Endothelial cell of umbilical vein (primary cell): ENCODE data around the gene CD47. TPM values are rescaled to one million over a fixed set of nuclear protein-coding genes. Genes with fewer than 3 reads are reported as not detected.

Source experiments
- BruUV-seq: library from RNA; stranded (reverse); fragments of 400-500 nt; replicated peaks from 2 replicates; lab custom pipeline; 2021; lab: Mats Ljungman, UMichigan
- CTCF ChIA-PET: fragments of 300-600, 350-600 bp; sonication (Branson Sonifier 250); formaldehyde crosslinking; loops from one replicate; lab custom pipeline; 2021; ENCODE audit warnings: antibody characterized with exemption, inconsistent platforms; lab: Charles Lee
- POLR2A ChIA-PET: fragments of 300-600, 350-600 bp; sonication (Branson Sonifier 250); formaldehyde crosslinking; loops from one replicate; lab custom pipeline; 2021; ENCODE audit warnings: antibody characterized with exemption, inconsistent platforms; lab: Charles Lee
- DNase-seq: peaks from one replicate; pipeline ENCODE4 v3.0.0-alpha.2; 2011; ENCODE audit warnings: low read depth, low spot score
- FAIRE-seq: peaks from 2 replicates; lab custom pipeline; 2011; peaks lifted over from hg19 to GRCh38; lab: Jason Lieb, UNC
- H2AFZ ChIP-seq: 2 replicates; pipeline ENCODE4 v1.6.0; 2012; ENCODE audit warnings: low read depth, low read length, control low read depth, inconsistent platforms
- H3K27ac ChIP-seq: 2 replicates; pipeline ENCODE4 v1.5.1; 2011; ENCODE audit warnings: low read depth, mild to moderate bottlenecking, control low read depth, low read length, moderate library complexity; ENCODE audit not compliant: insufficient read depth
- H3K27me3 ChIP-seq, 2 experiments: 2 replicates each; pipeline versions ENCODE4 v1.6.0 to v1.6.1; 2011; ENCODE audit warnings: low read length in 2 of 2, mixed read lengths in 1 of 2; ENCODE audit not compliant: control insufficient read depth in 2 of 2, insufficient read depth in 2 of 2
- H3K36me3 ChIP-seq, 2 experiments: 2 replicates in 1 of 2; 3 replicates in 1 of 2; pipeline ENCODE4 v1.5.1; 2011; ENCODE audit warnings: low read length in 2 of 2, mild to moderate bottlenecking in 1 of 2, moderate library complexity in 1 of 2; ENCODE audit not compliant: control insufficient read depth in 2 of 2, insufficient read depth in 2 of 2; ENCODE audit errors: extremely low read depth in 1 of 2
- H3K4me1 ChIP-seq: 3 replicates; pipeline ENCODE4 v1.5.1; 2011; ENCODE audit warnings: mild to moderate bottlenecking, low read length; ENCODE audit not compliant: control insufficient read depth, insufficient read depth; ENCODE audit errors: extremely low read depth
- H3K4me2 ChIP-seq: 2 replicates; pipeline ENCODE4 v1.6.1; 2011; ENCODE audit warnings: low read length, control low read depth, mixed read lengths; ENCODE audit not compliant: insufficient read depth
- H3K4me3 ChIP-seq, 3 experiments: fragments of 200-600 bp in 1 of 3; sonication (generic), shearing (Covaris generic) in 1 of 3; replicated peaks in 1 of 3; 2 replicates each; pipeline ENCODE4 v1.5.1; 2011 to 2016; ENCODE audit warnings: control low read depth in 3 of 3, low read length in 3 of 3, mild to moderate bottlenecking in 2 of 3, inconsistent platforms in 1 of 3, low read depth in 1 of 3, moderate library complexity in 1 of 3; ENCODE audit not compliant: insufficient read depth in 1 of 3
- H3K79me2 ChIP-seq: 2 replicates; pipeline ENCODE4 v1.6.0; 2012; ENCODE audit warnings: low read length, inconsistent platforms; ENCODE audit not compliant: control insufficient read depth, insufficient read depth
- H3K9ac ChIP-seq: replicated peaks from 2 replicates; pipeline ENCODE3; 2011; ENCODE audit warnings: low read length, control low read depth; ENCODE audit not compliant: insufficient read depth; ENCODE audit errors: extremely low read depth
- H3K9me1 ChIP-seq: replicated peaks from 3 replicates; pipeline ENCODE4 v1.6.0; 2011; ENCODE audit warnings: mild to moderate bottlenecking, low read length; ENCODE audit not compliant: control insufficient read depth, insufficient read depth; ENCODE audit errors: extremely low read depth
- H3K9me3 ChIP-seq: replicated peaks from 2 replicates; pipeline ENCODE4 v1.5.1; 2012; ENCODE audit warnings: low read length, inconsistent platforms; ENCODE audit not compliant: control insufficient read depth, insufficient read depth
- H4K20me1 ChIP-seq: replicated peaks from 2 replicates; pipeline ENCODE3; 2011; ENCODE audit warnings: mild to moderate bottlenecking, low read length; ENCODE audit not compliant: control insufficient read depth, insufficient read depth; ENCODE audit errors: extremely low read depth
- EZH2 ChIP-seq: IDR thresholded peaks from 2 replicates; pipeline ENCODE4 v1.6.1; 2012; ENCODE audit warnings: borderline replicate concordance, low read depth, mild to moderate bottlenecking, moderate library complexity, low read length, inconsistent platforms; ENCODE audit not compliant: severe bottlenecking
- MYC ChIP-seq: IDR thresholded peaks from one replicate; pipeline ENCODE4 v1.6.1; 2011; ENCODE audit warnings: mild to moderate bottlenecking, low read depth, low read length
- POLR2A ChIP-seq: IDR thresholded peaks from 2 replicates; pipeline ENCODE4 v1.6.1; 2012; ENCODE audit warnings: low read depth, mild to moderate bottlenecking, control low read depth, low read length
- POLR2AphosphoS5 ChIP-seq: IDR thresholded peaks from 2 replicates; pipeline ENCODE4 v1.6.1; 2012; ENCODE audit warnings: low read depth, mild to moderate bottlenecking, control low read depth, low read length, moderate library complexity; ENCODE audit not compliant: insufficient read depth
- dilution Hi-C: fragments of 300-500 bp; cut with MboI; formaldehyde crosslinking; loops from one replicate; pipeline ENCODE4 v1.15.0; 2019; ENCODE audit warnings: low sequenced_read_pairs; ENCODE audit not compliant: extremely low pct_ligation_motif_present
- intact Hi-C: fragments of 100-400 bp; cut with micrococcal nuclease; formaldehyde crosslinking; loops from one replicate; pipeline ENCODE4 v1.10.0; 2022
- polyA plus RNA-seq, 4 experiments: library from polyadenylated mRNA; depleted of rRNA in 3 of 4; stranded (reverse) in 3 of 4; unstranded in 1 of 4; fragments of >200 nt; gene quantifications; 2 replicates each; pipeline versions ENCODE4 v1.2.1 to v1.2.3, GENCODE V29; 2011 to 2012; ENCODE audit warnings: missing spikeins in 1 of 4
- total RNA-seq: library from RNA; stranded (reverse); gene quantifications from 2 replicates; pipeline ENCODE4 v1.2.3, GENCODE V29; 2021
- TF ChIP-seq, protein P1 (sequence below): IDR thresholded peaks from 2 replicates; pipeline ENCODE4 v1.6.1; 2011; ENCODE audit not compliant: insufficient read depth, insufficient read length

CD47 gene
- total and polyA plus RNA-seq, 2 donors (not counting 3 experiments of a cell fraction or from before 2014, with no cell fraction given), result 29.3 to 32.2 TPM

DNA sequence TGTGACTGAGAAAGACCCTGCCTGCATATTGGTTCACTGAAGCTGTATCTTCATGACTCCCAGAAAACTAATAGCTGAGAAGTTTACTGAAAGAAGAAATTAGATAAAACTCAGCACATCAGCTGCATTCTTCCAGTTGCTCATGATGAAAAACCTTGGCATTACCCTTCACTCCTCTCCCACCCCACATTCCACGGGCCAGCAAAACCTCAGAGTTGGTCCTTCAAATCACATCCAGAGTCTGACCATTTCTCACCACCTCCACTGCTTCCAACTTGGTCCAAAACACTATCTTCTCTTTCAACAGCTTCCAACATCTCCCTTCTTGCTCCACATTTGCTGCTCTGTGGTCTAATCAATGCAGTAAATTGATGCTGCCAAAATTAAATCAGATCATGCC, 97.1 kb downstream of the CD47 start:
- Histone ChIP-seq H2AFZ (no peak overlapping the region), H4K20me1 (no peaks in the 10 kb centered on the region), H3K27ac (no peak overlapping the region), H3K36me3 (no peaks in the 10 kb centered on the region), H3K4me1 (peaks cover 3% of the 10 kb centered on the region), H3K4me3 (no peak overlapping the region), H3K9ac (no peak overlapping the region), H3K9me3 (no peaks in the 10 kb centered on the region), H3K4me2 (no peak overlapping the region), H3K9me1 (no peaks in the 10 kb centered on the region), H3K27me3 (no peaks in the 10 kb centered on the region), H3K79me2 (no peaks in the 10 kb centered on the region)
- no TSS peak for BruUV-seq
- DNase-seq, result no peak
- intact Hi-C loops (no loop called here), dilution Hi-C loops (no loop called here)
- POLR2A ChIA-PET, result no interaction called here
- TF ChIP-seq MYC (no peak), POLR2A (no peak), EZH2 (no peak), POLR2AphosphoS5 (no peak)
- TF ChIP-seq, protein P1, sequence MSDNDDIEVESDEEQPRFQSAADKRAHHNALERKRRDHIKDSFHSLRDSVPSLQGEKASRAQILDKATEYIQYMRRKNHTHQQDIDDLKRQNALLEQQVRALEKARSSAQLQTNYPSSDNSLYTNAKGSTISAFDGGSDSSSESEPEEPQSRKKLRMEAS, result no peak
- FAIRE-seq, result no peak
- CTCF ChIA-PET, result interaction anchor here (2.1 kb wide), 1 partner anchor 55 kb away, joined by 7 read pairs; no protein-coding TSS in a partner anchor

Other genes with a start within 250 kb of the CD47 start
- 23.4 and 25.1 TPM in 2 replicates for gene IFT57, start 131.4 kb upstream of the CD47 start, total RNA-seq
- 13.7 and 15.2 TPM in 2 replicates for gene IFT57, start 131.4 kb upstream of the CD47 start, polyA plus RNA-seq
- gene HHLA2, start 205.5 kb upstream of the CD47 start, total RNA-seq, result not detected in 2 replicates
- not detected in 2 replicates for gene HHLA2, start 205.5 kb upstream of the CD47 start, polyA plus RNA-seq